Mesothelial cell of epicardium (in vitro differentiated cells): ENCODE data around the gene IPO4. TPM values are rescaled to one million over a fixed set of nuclear protein-coding genes. Genes with fewer than 3 reads are reported as not detected.

Experiments used
- DNase-seq, 2 experiments: peaks; one replicate each; pipeline ENCODE4 v3.0.0; 2021; ENCODE audit warnings: low spot score in 2 of 2; ENCODE audit not compliant: unreplicated experiment in 2 of 2
- H3K27ac Mint-ChIP-seq: 2 replicates; pipeline ENCODE4 v1.8.0; 2021; ENCODE audit warnings: mixed read lengths
- H3K27me3 Mint-ChIP-seq: 2 replicates; pipeline ENCODE4 v1.8.0; 2021; ENCODE audit warnings: low read depth, mixed read lengths
- H3K36me3 Mint-ChIP-seq: 2 replicates; pipeline ENCODE4 v1.8.0; 2021; ENCODE audit warnings: mixed read lengths
- H3K4me1 Mint-ChIP-seq: 2 replicates; pipeline ENCODE4 v1.8.0; 2021; ENCODE audit warnings: mixed read lengths
- H3K4me3 Mint-ChIP-seq: 2 replicates; pipeline ENCODE4 v1.8.0; 2021; ENCODE audit warnings: mild to moderate bottlenecking, moderate library complexity, mixed read lengths
- H3K9me3 Mint-ChIP-seq: 2 replicates; pipeline ENCODE4 v1.8.0; 2021; ENCODE audit warnings: mixed read lengths
- CTCF ChIP-seq: fragments of 200-600 bp; sonication (generic); IDR thresholded peaks from one replicate; pipeline ENCODE4 v1.5.0; 2021; ENCODE audit warnings: antibody characterized with exemption; ENCODE audit not compliant: unreplicated experiment
- total RNA-seq: library from RNA; stranded (reverse); gene quantifications from 3 replicates; pipeline ENCODE4 v1.2.1, GENCODE V29; 2021

IPO4 gene
- total RNA-seq, 1 donor from 2014 or later: 43.2 TPM

GRCh38 chr14:24165785-24166184 lies 22.8 kb downstream of the IPO4 start:
- Mint-ChIP-seq H3K27me3 (no peaks in the 10 kb centered on the region), H3K36me3 (peaks cover 43% of the 10 kb centered on the region), H3K9me3 (no peaks in the 10 kb centered on the region), H3K4me1 (peaks cover 41% of the 10 kb centered on the region), H3K4me3 (no peak overlapping the region), H3K27ac (peak overlapping the region; percentile 66)
- no peak for DNase-seq
- TF ChIP-seq CTCF: no peak

DNA sequence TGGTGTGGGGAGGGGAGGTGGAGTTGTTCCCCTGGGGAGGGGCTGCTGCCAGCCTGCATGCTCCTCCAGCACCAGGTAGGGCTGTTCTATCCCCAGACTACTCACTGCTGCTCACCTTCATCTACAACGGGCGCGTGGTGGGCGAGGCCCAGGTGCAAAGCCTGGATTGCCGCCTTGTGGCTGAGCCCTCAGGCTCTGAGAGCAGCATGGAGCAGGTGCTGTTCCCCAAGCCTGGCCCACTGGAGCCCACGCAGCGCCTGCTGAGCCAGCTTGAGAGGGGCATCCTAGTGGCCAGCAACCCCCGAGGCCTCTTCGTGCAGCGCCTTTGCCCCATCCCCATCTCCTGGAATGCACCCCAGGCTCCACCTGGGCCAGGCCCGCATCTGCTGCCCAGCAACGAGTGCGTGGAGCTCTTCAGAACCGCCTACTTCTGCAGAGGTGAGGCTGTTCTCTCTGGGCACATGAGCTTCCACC lies 24.1 kb downstream of the IPO4 start:
- Mint-ChIP-seq H3K4me1 (peaks cover 45% of the 10 kb centered on the region), H3K4me3 (peak overlapping the region; percentile 48), H3K9me3 (no peaks in the 10 kb centered on the region), H3K27ac (peak overlapping the region; percentile 85), H3K27me3 (no peaks in the 10 kb centered on the region), H3K36me3 (peaks cover 41% of the 10 kb centered on the region)
- no peak for TF ChIP-seq CTCF
- no peak for DNase-seq

DNA sequence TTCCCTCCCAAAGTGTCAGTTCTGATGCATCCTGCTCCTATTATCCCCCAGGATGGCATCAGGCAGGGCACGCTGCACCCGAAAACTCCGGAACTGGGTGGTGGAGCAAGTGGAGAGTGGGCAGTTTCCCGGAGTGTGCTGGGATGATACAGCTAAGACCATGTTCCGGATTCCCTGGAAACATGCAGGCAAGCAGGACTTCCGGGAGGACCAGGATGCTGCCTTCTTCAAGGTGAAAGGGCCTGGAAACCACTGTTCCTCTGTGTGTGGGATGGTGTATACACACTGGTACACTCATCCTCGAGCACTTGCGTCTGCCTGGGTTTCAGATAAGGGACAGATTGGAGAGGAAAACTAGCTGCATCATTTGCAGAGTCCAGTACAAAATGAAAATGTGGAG lies 26.5 kb downstream of the IPO4 start:
- Mint-ChIP-seq H3K4me3 (peak overlapping the region; percentile 94), H3K9me3 (no peaks in the 10 kb centered on the region), H3K27ac (peak overlapping the region; percentile 99), H3K4me1 (peaks cover 45% of the 10 kb centered on the region), H3K27me3 (no peaks in the 10 kb centered on the region), H3K36me3 (peaks cover 40% of the 10 kb centered on the region)
- TF ChIP-seq CTCF: no peak
- no peak for DNase-seq

DNA sequence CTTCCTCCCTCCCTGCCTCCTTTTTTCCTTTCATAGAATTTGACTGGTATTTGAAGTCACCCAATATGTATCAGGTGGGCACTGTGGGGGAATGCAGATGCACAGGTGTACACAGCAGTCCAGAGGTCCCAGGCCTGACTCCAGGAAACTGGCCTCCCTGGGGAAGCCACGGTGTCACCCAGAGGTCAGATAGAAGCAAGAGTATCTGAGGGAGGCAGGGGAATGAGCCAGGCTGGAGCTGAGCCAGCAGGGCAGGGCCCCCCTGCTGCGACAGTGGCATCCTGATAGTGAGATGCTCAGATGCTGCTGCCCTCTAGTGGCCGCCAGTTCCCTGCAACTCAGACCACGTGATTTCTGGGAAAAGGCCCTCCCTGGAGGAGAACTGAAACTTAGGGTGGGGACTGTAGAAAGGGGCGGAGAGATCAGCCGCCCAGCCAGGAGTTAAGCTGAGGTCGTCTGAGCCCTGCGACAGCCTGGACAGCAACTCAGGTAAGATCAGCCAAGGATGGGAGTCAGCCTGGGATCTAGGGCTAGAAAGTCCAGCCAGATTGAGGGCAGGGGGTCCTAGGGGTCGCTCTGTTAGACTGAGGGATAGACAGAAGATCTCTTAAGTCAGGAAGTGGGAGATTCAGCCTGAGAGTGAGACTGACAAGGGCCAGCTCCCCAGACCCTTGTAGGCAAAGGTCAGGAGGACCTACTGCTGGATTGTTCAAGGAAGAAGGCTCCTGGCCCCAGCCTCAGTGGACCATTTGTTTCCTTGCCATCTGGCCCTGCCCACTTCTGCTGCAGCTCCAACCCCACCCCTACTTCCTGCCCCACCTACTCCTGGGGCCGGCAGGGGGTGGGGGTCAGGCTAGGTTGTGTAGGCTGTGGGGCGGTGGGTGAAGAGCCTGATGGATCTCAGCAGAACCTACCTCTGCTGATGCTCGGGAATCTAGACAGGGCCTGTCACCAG lies 27.5 kb downstream of the IPO4 start, which contains the start of gene IRF9:
IRF9 (plus strand) TSS at position 416 of the 955 bp plus-strand sequence. CDS start 880 bp downstream, outside the sequence.
- Mint-ChIP-seq H3K4me1 (peaks cover 44% of the 10 kb centered on the region), H3K27me3 (no peaks in the 10 kb centered on the region), H3K4me3 (peak within 1 kb of the TSS; percentile 94), H3K36me3 (peaks cover 36% of the 10 kb centered on the region), H3K9me3 (no peaks in the 10 kb centered on the region), H3K27ac (peak within 1 kb of the TSS; percentile 99)
- TF ChIP-seq CTCF: peak; percentile 98
- peak; percentile 89 to 98 for DNase-seq

DNA sequence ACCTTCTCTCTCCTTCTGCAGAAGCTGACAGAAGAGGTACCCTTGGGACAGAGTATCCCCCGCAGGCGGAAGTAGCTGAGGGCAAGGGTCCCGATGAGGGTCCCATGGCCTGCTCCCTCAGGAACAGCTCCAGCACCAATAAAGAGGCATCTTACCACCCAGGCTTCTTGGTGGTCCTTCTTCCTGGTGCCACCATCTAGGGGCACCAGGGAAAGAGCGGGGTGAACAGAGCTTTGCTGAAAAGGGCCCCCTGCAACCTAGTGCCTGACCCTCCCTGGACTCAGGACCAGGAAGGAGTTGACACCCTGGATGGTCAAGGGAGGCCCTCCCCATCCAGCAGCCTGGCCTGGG lies 28.1 kb downstream of the IPO4 start:
- no peaks in the 10 kb centered on the region for H3K9me3 Mint-ChIP-seq
- H3K36me3 Mint-ChIP-seq: peaks cover 38% of the 10 kb centered on the region
- peak overlapping the region; percentile 94 for H3K4me3 Mint-ChIP-seq
- DNase-seq: no peak
- no peak for TF ChIP-seq CTCF
- no peaks in the 10 kb centered on the region for H3K27me3 Mint-ChIP-seq
- peak overlapping the region; percentile 99 for H3K27ac Mint-ChIP-seq
- peaks cover 40% of the 10 kb centered on the region for H3K4me1 Mint-ChIP-seq
